ENCODE measurements around the gene AHSA1. TPM values are rescaled to one million over a fixed set of nuclear protein-coding genes. Genes with fewer than 3 reads are reported as not detected.
"Not testable (repeated sequence)": the region's sequence is repeated elsewhere in the genome, so short reads cannot be mapped to it uniquely, and the experiment has no call there.

Gene AHSA1
- total RNA-seq: 85.9 TPM

DNA sequence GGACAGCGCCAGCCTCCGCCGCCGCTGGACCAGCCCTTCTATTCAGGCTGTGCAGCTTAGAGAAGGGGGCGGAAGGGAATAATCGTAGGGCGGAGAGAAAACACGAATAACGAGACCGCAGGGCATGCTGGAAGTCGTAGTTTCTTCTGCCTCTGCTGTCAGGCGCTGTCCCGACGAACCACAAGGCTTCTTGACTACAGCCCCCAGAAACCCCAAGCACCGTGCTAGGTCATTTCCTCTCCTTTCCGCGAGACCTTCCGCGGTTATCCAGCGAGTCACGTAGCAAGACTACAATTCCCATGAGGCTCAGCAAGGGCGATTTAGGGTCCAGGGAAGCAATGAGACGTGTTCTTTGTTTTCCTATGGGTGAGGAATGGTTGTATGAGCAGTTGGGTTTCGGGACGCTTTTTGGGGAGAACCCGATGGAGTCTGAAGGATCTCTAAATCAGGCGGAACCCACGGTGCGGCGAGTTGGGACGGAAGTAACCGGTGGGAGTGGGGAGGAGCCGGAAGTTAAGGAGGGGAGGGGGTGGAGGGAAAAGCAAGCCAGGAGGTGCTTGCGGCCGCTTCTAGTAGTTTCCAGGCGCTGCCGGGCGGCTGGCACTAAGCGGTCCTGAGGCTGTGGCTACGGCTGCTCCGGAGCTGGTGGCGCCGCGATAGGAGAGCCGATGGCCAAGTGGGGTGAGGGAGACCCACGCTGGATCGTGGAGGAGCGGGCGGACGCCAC lies at the start of gene AHSA1, which contains the start of gene VIPAS39:
TSS of gene AHSA1 (plus strand) at position 572 of the 727 bp plus-strand sequence. CDS start at position 669, 97 bp downstream.
TSS of gene VIPAS39 (minus strand) at position 80 of the 727 bp plus-strand sequence. CDS start 3,499 bp downstream, outside the sequence.
- H3K27me3 ChIP-seq: no peaks in the 10 kb centered on the region
- no peaks in the 10 kb centered on the region for H3K9me3 ChIP-seq
- intact Hi-C loops (cut with DNase I): no loop called here
- DNase-seq (ENCODE audit: extremely low spot score in 2 of 2): peak in 1 of 2 donors; percentile 99
- H3K4me1 ChIP-seq: peaks cover 31% of the 10 kb centered on the region
- H3K36me3 ChIP-seq: peaks cover 0 to 38% of the 10 kb centered on the region in 2 donors
- H3K4me3 ChIP-seq: peak within 1 kb of the TSS; percentile 59 to 91
- TF ChIP-seq POLR2A (IDR thresholded peaks at IDR 0.05): peak in 1 of 2 donors; percentile 71
- peak; percentile 84 to 90 for TF ChIP-seq POLR2AphosphoS5 (IDR thresholded peaks at IDR 0.05; ENCODE audit: insufficient read depth in 1 of 2, low read depth in 1 of 2)
- TF ChIP-seq, protein P1, sequence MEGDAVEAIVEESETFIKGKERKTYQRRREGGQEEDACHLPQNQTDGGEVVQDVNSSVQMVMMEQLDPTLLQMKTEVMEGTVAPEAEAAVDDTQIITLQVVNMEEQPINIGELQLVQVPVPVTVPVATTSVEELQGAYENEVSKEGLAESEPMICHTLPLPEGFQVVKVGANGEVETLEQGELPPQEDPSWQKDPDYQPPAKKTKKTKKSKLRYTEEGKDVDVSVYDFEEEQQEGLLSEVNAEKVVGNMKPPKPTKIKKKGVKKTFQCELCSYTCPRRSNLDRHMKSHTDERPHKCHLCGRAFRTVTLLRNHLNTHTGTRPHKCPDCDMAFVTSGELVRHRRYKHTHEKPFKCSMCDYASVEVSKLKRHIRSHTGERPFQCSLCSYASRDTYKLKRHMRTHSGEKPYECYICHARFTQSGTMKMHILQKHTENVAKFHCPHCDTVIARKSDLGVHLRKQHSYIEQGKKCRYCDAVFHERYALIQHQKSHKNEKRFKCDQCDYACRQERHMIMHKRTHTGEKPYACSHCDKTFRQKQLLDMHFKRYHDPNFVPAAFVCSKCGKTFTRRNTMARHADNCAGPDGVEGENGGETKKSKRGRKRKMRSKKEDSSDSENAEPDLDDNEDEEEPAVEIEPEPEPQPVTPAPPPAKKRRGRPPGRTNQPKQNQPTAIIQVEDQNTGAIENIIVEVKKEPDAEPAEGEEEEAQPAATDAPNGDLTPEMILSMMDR (IDR thresholded peaks at IDR 0.05): no peak
- peak within 1 kb of the TSS; percentile 99 for H3K27ac ChIP-seq

GRCh38 chr14:77409131-77409533 lies 48.8 kb upstream of the AHSA1 start:
- Histone ChIP-seq H3K4me1 (no peaks in the 10 kb centered on the region), H3K27me3 (no peaks in the 10 kb centered on the region), H3K27ac (no peak overlapping the region), H3K4me3 (no peak overlapping the region), H3K9me3 (no peaks in the 10 kb centered on the region), H3K36me3 (no peaks in the 10 kb centered on the region)
- intact Hi-C loops (cut with DNase I): no loop called here
- no peak for DNase-seq (ENCODE audit: extremely low spot score in 2 of 2)
- TF ChIP-seq POLR2AphosphoS5 (IDR thresholded peaks at IDR 0.05; ENCODE audit: insufficient read depth in 1 of 2, low read depth in 1 of 2) (no peak), POLR2A (IDR thresholded peaks at IDR 0.05) (no peak)
- TF ChIP-seq, protein P1 (IDR thresholded peaks at IDR 0.05): no peak

GRCh38 chr14:77415403-77416030 lies 42.4 kb upstream of the AHSA1 start:
- H3K4me1 ChIP-seq; H3K27me3 ChIP-seq; H3K27ac ChIP-seq; H3K36me3 ChIP-seq; intact Hi-C loops (cut with DNase I); H3K9me3 ChIP-seq; H3K4me3 ChIP-seq; DNase-seq (ENCODE audit: extremely low spot score in 2 of 2): not testable (repeated sequence)

DNA sequence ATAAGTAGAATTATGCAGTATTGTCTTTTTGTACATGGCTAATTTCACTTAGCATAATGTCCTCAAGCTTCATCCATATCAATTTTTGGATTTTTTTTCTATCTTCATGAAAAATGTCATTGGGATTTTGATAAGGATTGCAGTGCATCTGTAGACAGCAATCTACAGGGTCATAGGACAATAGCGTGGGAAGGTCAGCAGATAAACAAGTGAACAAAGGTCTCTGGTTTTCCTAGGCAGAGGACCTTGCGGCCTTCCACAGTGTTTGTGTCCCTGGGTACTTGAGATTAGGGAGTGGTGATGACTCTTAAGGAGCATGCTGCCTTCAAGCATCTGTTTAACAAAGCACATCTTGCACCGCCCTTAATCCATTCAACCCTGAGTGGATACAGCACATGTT lies 41.8 kb upstream of the AHSA1 start:
- H3K4me1 ChIP-seq; H3K27ac ChIP-seq; DNase-seq (ENCODE audit: extremely low spot score in 2 of 2); H3K27me3 ChIP-seq; H3K9me3 ChIP-seq; intact Hi-C loops (cut with DNase I); H3K36me3 ChIP-seq; H3K4me3 ChIP-seq: not testable (repeated sequence)

DNA sequence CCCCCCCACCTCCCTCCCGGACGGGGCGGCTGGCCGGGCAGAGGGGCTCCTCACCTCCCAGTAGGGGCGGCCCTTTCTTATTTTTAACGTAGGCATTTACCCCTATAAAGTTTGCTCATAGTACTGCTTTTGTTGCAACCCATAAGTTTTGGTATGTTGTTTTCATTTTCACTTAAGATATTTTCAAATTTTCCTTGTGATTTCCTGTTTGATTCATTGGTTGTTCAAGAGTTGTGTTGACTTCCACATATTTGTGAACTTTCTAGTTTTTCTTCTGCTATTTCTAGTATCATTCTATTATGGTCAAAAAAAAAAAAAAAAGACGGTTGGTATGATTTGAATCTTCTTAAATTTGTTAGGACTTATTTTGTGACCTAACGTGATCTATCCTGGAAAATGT lies 41.1 kb upstream of the AHSA1 start:
- DNase-seq (ENCODE audit: extremely low spot score in 2 of 2): no peak
- H3K4me1 ChIP-seq: no peaks in the 10 kb centered on the region
- H3K9me3 ChIP-seq: no peaks in the 10 kb centered on the region
- intact Hi-C loops (cut with DNase I): no loop called here
- peaks cover 0 to 4% of the 10 kb centered on the region in 2 donors for H3K36me3 ChIP-seq
- H3K27ac ChIP-seq: no peak overlapping the region
- no peak overlapping the region for H3K4me3 ChIP-seq
- TF ChIP-seq, protein P1 (IDR thresholded peaks at IDR 0.05): no peak
- no peak for TF ChIP-seq POLR2AphosphoS5 (IDR thresholded peaks at IDR 0.05; ENCODE audit: insufficient read depth in 1 of 2, low read depth in 1 of 2)
- TF ChIP-seq POLR2A (IDR thresholded peaks at IDR 0.05): no peak
- H3K27me3 ChIP-seq: no peaks in the 10 kb centered on the region

DNA sequence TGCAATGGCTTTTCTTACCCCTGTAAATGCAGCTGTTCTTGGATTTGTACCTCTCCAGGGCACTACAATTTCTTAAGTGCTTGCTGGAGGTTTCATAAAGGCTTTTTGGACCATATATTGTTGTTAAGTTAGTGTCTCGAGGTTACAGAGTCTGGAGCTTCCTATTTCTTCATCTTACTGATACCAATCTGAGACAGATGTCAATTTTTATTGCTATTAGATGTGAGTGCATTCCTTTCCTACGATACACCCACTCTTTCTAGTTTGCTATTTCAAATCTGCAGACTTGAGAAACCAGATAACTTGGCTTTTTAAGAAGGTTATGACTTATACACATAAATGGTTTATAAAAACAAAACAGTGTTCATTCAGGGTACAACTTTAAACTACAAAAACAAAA lies 36.7 kb upstream of the AHSA1 start:
- Histone ChIP-seq H3K4me3 (no peak overlapping the region), H3K4me1 (no peaks in the 10 kb centered on the region), H3K9me3 (no peaks in the 10 kb centered on the region), H3K27me3 (no peaks in the 10 kb centered on the region), H3K27ac (no peak overlapping the region), H3K36me3 (peaks cover 0 to 30% of the 10 kb centered on the region in 2 donors)
- DNase-seq (ENCODE audit: extremely low spot score in 2 of 2): no peak
- TF ChIP-seq POLR2AphosphoS5 (IDR thresholded peaks at IDR 0.05; ENCODE audit: insufficient read depth in 1 of 2, low read depth in 1 of 2) (no peak), POLR2A (IDR thresholded peaks at IDR 0.05) (no peak)
- TF ChIP-seq, protein P1 (IDR thresholded peaks at IDR 0.05): no peak
- intact Hi-C loops (cut with DNase I): no loop called here

Measured in vagina (tissue), 2 donors.